ENCODE measurements around the gene ELP1. TPM values are rescaled to one million over a fixed set of nuclear protein-coding genes. Genes with fewer than 3 reads are reported as not detected.
"Not testable (repeated sequence)": the region's sequence is repeated elsewhere in the genome, so short reads cannot be mapped to it uniquely, and the experiment has no call there.

ELP1 gene
- total and polyA plus RNA-seq, 12 donors: 11.7 to 31.7 (median 23.7) TPM

- no peak for TF ChIP-seq CTCF (IDR thresholded peaks at IDR 0.05)
- DNase-seq (no peak), ATAC-seq (no peak)
- 90 to 94% methylated on average over 2 of the region's 2 CpGs for WGBS, 2 donors
- H3K36me3 ChIP-seq: peaks cover 0 to 100% (median 76%) of the 10 kb centered on the region in 9 donors
- intact Hi-C loops (cut with DNase I): no loop called here
- no peak overlapping the region for H3K27ac ChIP-seq
- H3K4me3 ChIP-seq: no peak overlapping the region
- no peaks in the 10 kb centered on the region for H3K27me3 ChIP-seq
- H3K9me3 ChIP-seq: no peaks in the 10 kb centered on the region
- no peaks in the 10 kb centered on the region for H3K4me1 ChIP-seq
These were observed 28.4 kb downstream of the ELP1 start for GRCh38 chr9:108905494-108905893.

- H3K4me3 ChIP-seq: no peak overlapping the region
- TF ChIP-seq CTCF (IDR thresholded peaks at IDR 0.05): no peak
- peaks cover 0 to 100% (median 70%) of the 10 kb centered on the region in 9 donors for H3K36me3 ChIP-seq
- ATAC-seq: no peak
- intact Hi-C loops (cut with DNase I): no loop called here
- H3K27ac ChIP-seq: no peak overlapping the region
- H3K9me3 ChIP-seq: no peaks in the 10 kb centered on the region
- 94 to 99% methylated on average over 3 of the region's 3 CpGs for WGBS, 2 donors
- no peak for DNase-seq
- H3K4me1 ChIP-seq: no peaks in the 10 kb centered on the region
- H3K27me3 ChIP-seq: no peaks in the 10 kb centered on the region
These were observed 29.8 kb downstream of the ELP1 start for GRCh38 chr9:108904161-108904560.

- 85 to 89% methylated on average over 2 of the region's 2 CpGs for WGBS, 2 donors
- intact Hi-C loops (cut with DNase I): no loop called here
- no peak for DNase-seq
These were observed 30.4 kb downstream of the ELP1 start for GRCh38 chr9:108903420-108904103.

GRCh38 chr9:108900176-108900575, 33.7 kb downstream of the ELP1 start:
- no peaks in the 10 kb centered on the region for H3K9me3 ChIP-seq
- no peaks in the 10 kb centered on the region for H3K4me1 ChIP-seq
- H3K27me3 ChIP-seq: no peaks in the 10 kb centered on the region
- H3K36me3 ChIP-seq: peaks cover 0 to 100% (median 67%) of the 10 kb centered on the region in 9 donors
- TF ChIP-seq CTCF (IDR thresholded peaks at IDR 0.05): no peak
- H3K27ac ChIP-seq: no peak overlapping the region
- intact Hi-C loops (cut with DNase I): no loop called here
- WGBS, 2 donors: 94 to 97% methylated on average over 5 of the region's 5 CpGs
- no peak overlapping the region for H3K4me3 ChIP-seq
- DNase-seq (no peak), ATAC-seq (no peak)

More at GRCh38 chr9:108903420-108904103, 30.4 kb downstream of the ELP1 start:
- ATAC-seq: no peak
- Histone ChIP-seq H3K27me3 (no peaks in the 10 kb centered on the region), H3K4me1 (no peaks in the 10 kb centered on the region), H3K36me3 (peaks cover 0 to 100% (median 69%) of the 10 kb centered on the region in 9 donors), H3K9me3 (no peaks in the 10 kb centered on the region), H3K27ac (no peak overlapping the region), H3K4me3 (no peak overlapping the region)
- no peak for TF ChIP-seq CTCF (IDR thresholded peaks at IDR 0.05)

- DNase-seq; ATAC-seq; H3K27ac ChIP-seq; H3K9me3 ChIP-seq; intact Hi-C loops (cut with DNase I); H3K4me3 ChIP-seq; H3K4me1 ChIP-seq; H3K27me3 ChIP-seq: not testable (repeated sequence)
- WGBS, 2 donors: 97 to 98% methylated on average over 8 of the region's 8 CpGs
- peaks cover 0 to 100% (median 77%) of the 10 kb centered on the region in 9 donors for H3K36me3 ChIP-seq
These were observed 34.8 kb downstream of the ELP1 start for GRCh38 chr9:108899023-108899695.
